Suppressor macrophage treated with lipopolysaccharide for 1 hour (primary cell): ENCODE results near the gene IL6ST.
"Not testable (repeated sequence)": the region's sequence is repeated elsewhere in the genome, so short reads cannot be mapped to it uniquely, and the experiment has no call there.

Experiments used
- DNase-seq, 3 donors: peaks; one replicate each; pipeline ENCODE4 v3.0.0-alpha.2; 2020 to 2022

The IL6ST gene

DNA sequence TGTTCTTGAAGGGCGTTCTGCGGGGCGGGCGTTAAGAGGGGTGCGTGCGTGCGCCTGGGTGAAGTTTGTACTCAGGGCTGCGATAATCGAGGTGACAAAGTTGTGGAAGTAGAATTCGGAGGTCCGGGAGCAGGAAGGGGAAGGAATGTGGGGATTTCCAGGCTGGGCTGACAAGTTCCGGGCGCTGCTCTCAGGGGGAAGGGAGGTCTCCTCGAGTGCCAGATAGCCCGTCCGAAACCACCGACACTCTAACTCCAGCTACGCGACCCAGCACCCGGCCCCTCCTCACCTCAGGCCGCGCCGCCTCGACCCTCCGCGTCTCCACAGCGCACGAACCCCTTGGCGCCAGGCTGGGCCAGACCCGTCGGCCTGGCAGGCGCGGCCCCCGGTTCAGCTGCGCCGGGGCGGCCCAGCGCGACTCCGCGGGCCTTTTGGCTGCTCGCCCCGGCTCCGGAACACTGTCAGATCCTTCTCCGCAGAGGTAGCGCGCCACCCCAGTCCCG lies at the start of gene IL6ST:
IL6ST (minus strand) TSS at position 469 of the 503 bp plus-strand sequence. CDS start 18,685 bp downstream, outside the sequence.
- DNase-seq, result peak; percentile 88 to 91 (median 90)

DNA sequence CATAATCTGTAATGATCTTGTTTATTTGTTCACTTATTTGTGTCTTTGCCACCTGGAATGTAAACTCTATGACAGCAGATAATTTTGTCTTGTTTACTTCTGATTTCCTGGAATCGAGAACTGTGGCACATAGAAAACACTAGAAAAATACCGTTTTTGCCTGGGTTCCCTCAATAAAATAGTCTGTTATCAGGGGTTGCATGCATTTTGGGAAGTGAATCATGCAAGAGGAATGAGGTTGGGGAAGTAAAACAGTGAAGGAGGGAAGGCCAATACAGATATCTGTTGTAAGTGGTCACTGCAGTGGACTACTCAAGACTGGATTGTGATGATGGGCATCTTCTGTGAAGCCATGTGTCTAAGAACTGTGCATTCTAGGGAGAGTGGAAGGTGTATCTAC lies 45.2 kb upstream of the IL6ST start:
- peak; percentile 37 to 66 (median 51) for DNase-seq

DNA sequence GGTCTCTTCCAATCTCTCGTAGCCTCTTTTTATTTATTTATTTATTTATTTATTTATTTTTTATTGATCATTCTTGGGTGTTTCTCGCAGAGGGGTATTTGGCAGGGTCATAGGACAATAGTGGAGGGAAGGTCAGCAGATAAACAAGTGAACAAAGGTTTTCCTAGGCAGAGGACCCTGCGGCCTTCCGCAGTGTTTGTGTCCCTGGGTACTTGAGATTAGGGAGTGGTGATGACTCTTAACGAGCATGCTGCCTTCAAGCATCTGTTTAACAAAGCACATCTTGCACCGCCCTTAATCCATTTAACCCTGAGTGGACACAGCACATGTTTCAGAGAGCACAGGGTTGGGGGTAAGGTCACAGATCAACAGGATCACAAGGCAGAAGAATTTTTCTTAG lies 43.4 kb upstream of the IL6ST start:
- DNase-seq, result not testable (repeated sequence)

DNA sequence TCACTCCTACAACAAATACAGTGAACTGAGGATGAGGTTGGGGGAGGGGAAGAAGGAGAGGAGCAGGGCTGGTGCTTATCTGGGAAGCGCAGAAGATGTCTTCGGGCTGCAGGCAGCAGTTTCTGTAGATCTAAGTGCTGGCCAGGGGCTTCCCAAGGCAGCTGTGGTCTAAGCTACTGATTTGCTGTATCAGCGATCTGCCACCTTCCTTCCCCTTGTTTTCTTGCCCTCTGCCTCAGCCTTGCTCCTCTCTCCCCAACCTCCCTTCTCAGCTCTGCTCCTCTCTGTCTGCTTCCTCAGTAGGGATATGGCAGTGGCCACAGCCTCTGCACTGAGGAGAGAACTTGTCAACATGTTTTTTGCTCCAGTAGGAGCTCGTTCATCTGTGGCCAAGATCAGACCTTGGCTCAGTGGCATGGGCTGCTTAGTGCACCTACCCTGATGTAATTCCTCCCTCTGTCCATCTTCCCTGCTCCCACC lies 42.8 kb upstream of the IL6ST start:
- DNase-seq, result peak; percentile 46 to 58 (median 50)

DNA sequence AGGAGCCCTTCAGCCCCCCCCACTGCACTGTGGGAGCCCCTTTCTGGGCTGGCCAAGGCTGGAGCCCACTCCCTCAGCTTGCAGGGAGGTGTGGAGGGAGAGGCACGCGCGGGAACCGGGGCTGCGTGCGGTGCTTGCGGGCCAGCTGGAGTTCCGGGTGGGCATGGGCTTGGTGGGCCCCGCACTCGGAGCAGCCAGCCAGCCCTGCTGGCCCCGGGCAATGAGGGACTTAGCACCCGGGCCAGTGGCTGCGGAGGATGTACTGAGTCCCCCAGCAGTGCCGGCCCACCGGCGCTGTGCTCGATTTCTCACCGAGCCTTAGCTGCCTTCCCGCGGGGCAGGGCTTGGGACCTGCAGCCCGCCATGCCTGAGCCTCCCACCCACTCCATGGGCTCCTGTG lies 40.6 kb upstream of the IL6ST start:
- not testable (repeated sequence) for DNase-seq

DNA sequence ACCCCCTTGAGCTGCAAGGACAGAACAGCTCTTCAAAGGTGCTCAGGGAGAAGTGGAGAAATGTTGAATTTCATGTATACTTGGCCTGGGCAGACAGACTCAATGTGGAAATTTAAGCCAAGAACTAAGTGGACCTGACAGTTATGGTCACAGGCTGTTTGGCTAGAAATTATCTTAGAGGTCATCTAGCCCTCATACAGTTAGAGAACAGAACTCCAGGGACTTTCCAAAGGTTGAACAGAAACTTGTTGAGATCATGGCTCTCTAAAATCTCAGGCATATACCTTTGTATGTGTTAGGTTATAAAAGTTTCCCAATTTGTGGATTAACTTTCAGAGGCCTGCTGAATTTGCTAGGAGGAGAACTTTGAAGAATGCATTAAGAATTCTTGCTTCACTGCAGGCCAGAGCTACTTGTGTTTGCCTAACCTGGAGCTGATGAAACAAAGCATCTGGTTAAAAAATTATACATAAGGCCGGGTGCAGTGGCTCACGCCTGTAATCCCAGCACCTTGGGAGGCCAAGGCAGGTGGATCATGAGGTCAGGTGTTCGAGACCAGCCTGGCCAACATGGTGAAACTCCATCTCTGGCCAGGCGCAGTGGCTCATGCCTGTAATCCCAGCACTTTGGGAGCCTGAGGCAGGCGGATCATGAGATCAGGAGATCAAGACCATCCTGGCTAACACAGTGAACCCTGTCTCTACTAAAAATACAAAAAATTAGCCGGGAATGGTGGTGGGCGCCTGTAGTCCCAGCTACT lies 35.3 kb upstream of the IL6ST start:
- peak in 1 of 3 donors; percentile 25 for DNase-seq

DNA sequence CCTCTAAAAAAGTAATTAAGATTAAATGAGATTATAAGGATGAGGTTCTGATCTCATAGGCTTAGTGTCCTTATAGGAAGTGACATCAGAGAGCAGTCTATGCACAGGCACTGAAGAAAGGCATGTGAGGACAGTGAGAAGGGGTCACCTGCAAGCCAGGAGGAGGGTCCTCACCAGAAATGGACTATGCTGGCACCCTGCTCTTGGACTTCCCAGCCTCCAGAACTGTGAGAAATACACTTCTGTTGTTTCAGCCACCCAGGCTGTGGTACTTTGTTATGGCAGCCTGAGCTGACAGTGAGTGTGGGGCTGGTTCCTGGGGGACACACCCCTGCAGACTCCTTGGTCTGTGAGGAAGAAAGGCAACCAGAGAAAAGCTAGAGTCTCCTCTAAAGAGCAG lies 34.7 kb upstream of the IL6ST start:
- no peak for DNase-seq

DNA sequence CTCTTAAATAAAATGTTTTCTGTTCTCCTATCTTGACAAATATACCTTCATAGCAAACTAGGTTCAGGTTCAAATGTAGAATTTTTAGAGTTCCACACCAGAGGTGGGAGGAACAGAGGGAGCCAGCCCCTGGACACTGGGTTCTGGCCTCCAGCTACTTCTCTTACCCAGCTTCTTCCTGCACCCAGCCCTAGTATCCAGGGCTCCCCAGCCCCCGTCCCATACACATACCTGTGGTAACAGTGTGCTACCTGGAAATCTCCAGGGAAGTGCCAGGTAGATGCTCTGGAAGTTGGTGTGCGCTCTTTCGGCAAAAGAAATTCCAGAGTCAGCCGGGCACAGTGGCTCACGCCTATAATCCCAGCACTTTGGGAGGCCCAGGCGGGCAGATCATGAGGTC lies 33.9 kb upstream of the IL6ST start:
- no peak for DNase-seq

DNA sequence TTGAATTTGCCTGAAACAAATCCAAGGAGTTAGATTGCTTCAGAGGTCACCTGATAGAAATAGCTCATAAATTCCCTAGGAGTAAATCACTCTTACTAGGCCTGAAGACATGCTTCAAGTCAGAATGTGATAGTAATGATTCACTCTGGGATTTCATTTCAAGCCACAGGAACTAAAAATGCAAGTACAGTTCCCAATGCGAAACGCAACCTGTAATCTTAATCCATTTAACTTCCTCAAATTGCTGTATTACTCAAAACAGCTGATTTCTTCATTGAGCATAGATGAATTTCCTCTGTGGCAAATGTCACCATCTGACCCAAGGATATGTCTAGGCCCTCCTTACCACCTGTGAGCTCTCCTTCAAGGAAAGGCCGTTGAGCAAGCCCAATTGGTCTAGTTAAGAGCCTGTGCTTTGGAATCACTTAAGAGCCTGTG lies 32.1 kb upstream of the IL6ST start:
- DNase-seq, result peak; percentile 76 to 96 (median 94)

DNA sequence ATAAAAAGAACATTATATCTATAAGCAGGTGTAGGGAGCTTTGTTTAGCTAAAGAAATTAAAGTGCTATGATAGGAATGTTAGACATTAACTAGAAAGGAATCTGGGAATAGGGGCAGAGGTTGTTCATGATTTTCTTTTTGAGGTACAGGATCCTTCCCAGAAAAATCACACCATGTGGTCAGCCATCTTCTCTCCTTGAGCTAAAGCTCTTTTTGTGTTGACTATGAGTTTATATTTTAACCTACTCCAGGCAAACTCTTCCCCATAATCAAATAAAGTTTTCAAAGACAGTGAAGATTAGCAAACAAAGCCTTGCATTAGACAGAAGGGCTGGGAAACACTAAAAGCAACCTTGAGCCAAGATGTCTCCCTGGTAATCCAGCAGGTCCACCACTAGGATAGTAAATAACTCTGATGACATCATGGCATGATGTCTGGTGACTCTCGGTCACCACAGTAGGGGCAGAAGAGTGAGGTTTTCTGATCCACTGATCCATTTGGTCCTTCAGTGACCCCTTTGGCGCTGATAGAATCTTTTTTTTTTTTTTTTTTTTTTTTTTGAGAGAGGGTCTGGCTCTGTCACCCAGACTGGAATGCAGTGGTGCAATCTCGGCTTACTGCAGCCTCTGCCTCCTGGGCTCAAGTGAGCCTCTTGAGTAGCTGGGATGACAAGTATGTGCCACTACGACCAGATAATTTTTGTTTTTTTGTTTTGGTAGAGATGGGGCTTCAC lies 30.6 kb upstream of the IL6ST start:
- DNase-seq, result peak; percentile 42 to 55 (median 50)

DNA sequence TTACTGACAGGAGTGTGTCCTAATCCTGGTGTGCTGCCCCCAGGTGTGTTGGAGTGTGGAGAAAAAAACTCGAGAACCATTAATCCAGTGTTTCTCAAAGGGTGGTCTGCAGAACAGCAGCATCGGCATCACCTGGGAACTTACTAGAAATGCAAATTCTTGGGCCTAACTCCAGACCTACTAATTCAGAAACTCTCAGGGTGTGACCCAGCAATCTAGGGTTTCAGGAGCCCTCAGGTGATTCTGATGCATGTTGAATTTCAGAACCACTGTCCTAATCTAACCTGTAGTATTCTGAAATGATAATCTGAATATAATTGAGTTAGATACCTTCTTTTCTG lies 30.0 kb upstream of the IL6ST start:
- no peak for DNase-seq

DNA sequence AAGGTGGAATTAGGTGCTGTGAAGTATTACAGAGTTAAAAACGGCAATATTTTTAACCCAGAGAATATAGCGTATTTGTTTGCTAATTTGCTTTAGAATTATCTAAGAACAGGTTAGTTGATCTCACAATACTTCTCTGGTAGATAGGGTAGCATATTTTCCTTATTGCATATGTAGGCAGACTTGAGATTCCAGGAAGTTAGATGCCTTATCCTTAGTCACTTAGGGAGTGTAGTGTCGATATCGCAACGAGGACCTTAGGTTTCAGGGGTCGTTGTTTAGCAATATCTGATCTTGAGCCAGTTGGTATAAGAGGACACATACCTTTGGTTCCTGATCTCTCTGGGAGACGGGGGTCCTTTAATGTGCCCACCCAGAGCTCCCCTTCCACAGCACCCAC lies 28.5 kb upstream of the IL6ST start:
- no peak for DNase-seq

DNA sequence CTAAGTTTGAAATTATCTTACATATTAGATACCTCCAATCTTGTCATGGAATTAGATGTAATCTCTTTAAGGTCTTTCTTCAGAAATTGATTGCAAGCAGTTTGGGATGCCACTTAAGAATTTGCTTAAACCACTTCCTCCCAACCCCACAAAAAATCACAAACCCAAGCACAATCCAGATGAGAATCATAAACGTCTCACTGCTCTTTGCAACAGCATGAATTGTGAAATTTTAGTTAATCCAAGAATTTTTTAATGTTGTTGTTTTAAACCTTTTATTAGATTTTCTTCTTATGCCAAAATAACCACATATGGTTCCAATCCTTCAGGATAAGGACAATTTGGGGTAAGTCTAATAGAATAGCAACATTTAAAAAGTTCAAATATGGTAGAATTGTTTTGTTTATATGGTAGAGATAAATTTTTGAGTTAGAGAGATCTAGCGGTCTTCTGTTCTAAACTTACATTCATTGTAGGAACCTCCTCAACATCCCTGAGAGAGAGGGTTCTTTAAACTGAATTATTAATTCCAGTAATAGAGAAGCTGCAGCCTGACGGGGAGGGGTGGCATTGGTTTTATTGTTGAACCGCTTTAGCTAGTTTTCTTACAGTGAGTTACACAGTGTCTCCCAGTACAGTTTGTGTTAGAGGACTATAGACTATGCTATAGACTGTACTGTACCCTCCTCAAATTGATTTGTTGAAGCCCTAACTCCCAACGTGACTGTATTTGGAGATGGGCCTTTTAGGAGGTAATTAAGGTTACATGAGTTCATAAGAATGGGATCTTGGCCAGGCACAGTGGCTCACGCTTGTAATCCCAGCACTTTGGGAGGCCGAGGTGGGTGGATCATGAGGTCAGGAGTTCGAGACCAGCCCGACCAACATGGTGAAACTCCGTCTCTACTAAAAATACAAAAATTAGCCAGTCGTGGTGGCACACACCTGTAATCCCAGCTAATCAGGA lies 24.8 kb upstream of the IL6ST start:
- peak; percentile 31 to 64 (median 45) for DNase-seq

DNA sequence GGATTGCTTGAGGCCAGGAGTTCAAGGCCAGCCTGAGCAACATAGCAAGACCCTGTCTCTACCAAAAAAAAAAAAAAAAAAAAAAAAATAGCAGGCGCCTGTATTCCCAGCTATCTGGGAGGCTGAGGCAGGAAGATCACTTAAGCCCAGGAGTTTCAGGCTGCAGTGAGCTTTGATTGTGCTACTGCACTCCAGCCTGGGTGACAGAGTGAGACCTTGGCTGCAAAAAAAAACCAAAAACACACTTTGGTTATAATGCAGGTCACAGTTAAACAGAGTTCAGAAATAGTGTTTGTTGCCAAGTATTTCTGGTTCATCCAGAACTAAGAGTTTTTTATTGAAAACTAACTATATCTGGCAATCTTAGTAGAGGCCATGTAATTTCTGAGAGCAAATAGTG lies 24.1 kb upstream of the IL6ST start:
- no peak for DNase-seq

DNA sequence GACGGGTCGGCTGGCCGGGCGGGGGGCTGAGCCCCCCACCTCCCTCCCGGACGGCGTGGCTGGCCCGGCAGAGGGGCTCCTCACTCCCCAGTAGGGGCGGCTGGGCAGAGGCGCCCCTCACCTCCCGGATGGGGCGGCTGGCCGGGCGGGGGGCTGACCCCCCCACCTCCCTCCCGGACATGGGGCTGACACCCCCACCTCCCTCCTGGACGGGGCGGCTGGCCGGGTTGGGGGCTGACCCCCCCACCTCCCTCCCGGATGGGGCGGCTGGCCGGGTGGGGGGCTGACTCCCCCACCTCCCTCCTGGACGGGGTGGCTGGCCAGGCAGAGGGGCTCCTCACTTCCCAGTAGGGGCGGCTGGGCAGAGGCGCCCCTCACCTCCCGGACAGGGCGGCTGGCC lies 19.9 kb upstream of the IL6ST start:
- DNase-seq, result not testable (repeated sequence)

DNA sequence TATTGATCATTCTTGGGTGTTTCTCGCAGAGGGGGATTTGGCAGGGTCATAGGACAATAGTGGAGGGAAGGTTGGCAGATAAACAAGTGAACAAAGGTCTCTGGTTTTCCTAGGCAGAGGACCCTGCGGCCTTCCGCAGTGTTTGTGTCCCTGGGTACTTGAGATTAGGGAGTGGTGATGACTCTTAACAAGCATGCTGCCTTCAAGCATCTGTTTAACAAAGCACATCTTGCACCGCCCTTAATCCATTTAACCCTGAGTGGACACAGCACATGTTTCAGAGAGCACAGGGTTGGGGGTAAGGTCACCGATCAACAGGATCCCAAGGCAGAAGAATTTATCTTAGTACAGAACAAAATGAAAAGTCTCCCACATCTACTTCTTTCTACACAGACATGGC lies 19.2 kb upstream of the IL6ST start:
- DNase-seq, result not testable (repeated sequence)

DNA sequence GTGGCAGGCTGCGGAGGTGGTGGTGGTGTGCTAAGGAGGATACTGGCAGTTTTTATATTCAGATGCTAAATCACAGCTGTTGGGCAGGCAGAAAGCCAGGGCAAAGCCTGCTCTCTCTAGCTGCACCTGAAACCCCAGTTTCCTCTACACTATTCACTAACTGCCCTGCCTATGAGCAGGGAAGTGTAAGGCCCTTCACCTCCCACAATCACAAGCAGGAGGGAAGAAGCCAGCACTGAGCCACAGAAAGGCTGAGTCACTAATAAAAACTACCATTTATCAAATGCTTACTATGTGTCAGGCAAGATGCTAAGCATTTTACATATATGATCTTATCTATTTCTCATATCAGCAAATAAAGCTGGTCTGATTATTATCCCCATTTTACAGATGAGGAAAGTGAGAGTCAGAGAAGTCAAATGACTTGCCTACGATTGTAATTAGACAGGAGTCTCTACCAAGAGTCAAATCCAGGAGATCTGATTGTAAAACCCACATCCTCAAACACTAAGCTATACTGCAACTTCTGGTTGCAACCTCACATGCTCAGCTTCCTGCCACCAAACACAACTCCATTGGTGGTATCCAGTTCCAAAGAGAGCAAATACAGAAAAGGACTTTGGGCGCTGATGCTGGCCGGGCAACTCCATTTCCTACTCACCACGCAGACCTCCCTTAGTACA lies 17.7 kb upstream of the IL6ST start:
- DNase-seq, result peak; percentile 57 to 69 (median 68)

DNA sequence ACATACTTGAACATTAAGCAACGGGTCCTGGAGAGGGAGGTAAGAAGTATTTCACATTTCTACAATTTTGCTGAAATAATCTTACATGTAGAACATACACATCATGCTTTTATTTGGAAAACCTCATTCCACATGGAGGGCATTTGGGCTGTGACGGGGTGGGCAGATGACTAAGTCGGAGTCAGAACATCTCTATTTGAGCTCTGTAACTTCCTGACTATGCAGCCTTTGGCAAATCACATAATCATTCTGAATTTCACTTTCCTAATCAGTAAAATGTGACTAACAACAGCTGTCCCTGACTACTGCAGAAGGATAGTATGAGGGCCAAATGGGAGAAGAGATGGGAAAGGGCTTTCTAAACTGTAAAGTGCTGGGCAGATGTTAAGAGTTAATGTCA lies 17.1 kb upstream of the IL6ST start:
- DNase-seq, result peak; percentile 83 to 91 (median 90)

DNA sequence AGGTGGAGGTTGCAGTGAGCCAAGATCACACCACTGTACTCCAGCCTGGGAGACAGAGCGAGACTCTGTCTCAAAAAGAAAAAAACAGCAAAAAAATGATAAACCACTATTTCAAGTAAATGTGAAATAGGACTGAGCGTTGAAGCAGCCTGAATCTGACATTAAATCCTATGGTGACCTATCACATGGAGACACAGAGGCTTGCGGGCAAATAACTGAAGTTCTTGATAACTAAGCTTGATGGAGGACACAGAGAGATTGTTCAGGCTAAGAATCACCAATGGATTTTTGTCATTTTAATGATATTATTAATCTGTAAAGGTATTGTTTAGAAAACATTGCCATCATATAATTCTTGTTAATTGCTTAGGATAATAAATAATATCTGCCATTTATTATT lies 15.7 kb upstream of the IL6ST start:
- DNase-seq, result no peak

DNA sequence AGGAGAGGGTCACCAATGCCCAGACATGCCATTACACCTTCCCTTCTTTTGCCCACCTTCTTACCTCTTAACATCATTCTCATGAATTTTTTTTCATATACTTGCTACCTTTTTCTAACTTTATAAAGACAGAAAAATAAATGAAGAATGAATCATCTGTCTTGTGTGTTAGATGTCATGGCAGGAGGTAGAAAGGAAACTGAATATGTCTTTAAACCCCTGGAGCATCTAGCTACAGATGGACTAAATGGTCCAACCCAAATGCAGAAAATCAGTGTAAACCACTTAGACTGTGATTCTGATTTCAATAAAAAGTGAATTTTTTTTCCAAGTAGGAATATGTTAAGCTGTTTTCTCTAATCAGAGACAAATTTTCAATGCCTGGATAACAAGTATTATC lies 11.8 kb upstream of the IL6ST start:
- no peak for DNase-seq

DNA sequence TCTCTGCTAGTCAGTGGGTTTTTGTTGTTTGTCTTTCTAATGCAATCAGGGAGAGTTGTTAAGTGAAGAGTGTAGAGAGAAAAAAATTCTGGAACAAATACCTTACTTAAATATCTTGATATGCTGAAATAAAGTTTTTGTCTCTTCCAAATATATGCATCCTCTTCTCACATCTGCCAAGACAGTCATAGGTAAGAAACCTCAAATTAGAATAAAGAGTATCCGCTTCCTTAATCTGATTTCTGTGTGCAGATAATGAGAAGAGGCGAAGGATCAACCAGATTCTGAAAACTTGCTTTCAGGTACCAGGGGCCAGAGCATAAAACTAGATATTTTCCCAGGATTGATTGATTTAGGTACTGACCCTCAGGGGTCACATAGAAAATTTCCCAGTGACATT lies 11.3 kb upstream of the IL6ST start:
- no peak for DNase-seq

DNA sequence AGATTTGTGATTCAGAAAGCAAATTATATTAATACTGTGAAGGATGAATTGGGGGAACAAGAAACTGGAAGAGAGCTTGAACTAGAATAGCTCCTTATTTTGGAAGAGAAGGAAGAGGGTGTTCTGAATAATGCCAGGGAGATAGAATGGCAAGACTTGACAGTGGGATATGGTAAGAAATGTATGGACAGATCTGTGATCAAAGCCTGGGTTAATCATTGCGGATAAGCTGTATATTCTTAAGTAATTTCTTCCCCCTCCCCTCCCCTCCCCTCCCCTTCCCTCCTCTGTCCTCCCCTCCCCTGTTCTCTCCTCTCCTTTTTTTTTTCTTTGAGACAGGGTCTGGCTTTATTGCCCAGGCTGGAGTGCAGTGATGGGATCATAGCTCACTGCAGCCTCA lies 10.1 kb upstream of the IL6ST start:
- DNase-seq, result no peak
